GM12878 (cell line): Measurements from ENCODE around the gene PPP4R1. TPM values are rescaled to one million over a fixed set of nuclear protein-coding genes. Genes with fewer than 3 reads are reported as not detected.
A peak's percentile ranks its signal among the peaks of the same experiment; 100 is the strongest.

ENCODE experiments used
- ATAC-seq: fragments of 200-7000 bp; cut with Tn5 transposase; 3 replicates; pipeline ENCODE4 v1.9.1; 2020; ENCODE audit warnings: mild to moderate bottlenecking, moderate library complexity
- BruUV-seq: library from RNA; stranded (reverse); fragments of 400-500 nt; replicated peaks from 2 replicates; lab custom pipeline; 2021; lab: Mats Ljungman, UMichigan
- CTCF ChIA-PET: fragments of 300-600 bp; sonication (Branson Sonifier 250); formaldehyde crosslinking; extraction: SDS; loops from one replicate; lab custom pipeline; 2021; ENCODE audit warnings: inconsistent platforms; lab: Yijun Ruan, JAX
- POLR2A ChIA-PET: fragments of 350-600 bp; formaldehyde crosslinking; extraction: SDS; loops from one replicate; lab custom pipeline; 2021; ENCODE audit warnings: inconsistent platforms; lab: Charles Lee
- RAD21 ChIA-PET: fragments of 300-600 bp; sonication (Branson Sonifier 250); formaldehyde crosslinking; loops from one replicate; lab custom pipeline; 2023; ENCODE audit warnings: antibody characterized with exemption; ENCODE audit not compliant: unreplicated experiment; lab: Charles Lee
- SMC1A ChIA-PET: fragments of 300-600 bp; sonication (Branson Sonifier 250); formaldehyde crosslinking; loops from one replicate; lab custom pipeline; 2023; ENCODE audit not compliant: unreplicated experiment, uncharacterized antibody; lab: Charles Lee
- DNase-seq: peaks from one replicate; pipeline ENCODE4 v3.0.0-alpha.2; 2011; ENCODE audit warnings: low read depth, low spot score
- FAIRE-seq: peaks from 3 replicates; lab custom pipeline; 2011; peaks lifted over from hg19 to GRCh38; lab: Jason Lieb, UNC
- H2AFZ ChIP-seq: 2 replicates; pipeline ENCODE4 v1.6.0; 2011; ENCODE audit warnings: low read depth, low read length, control low read depth; ENCODE audit not compliant: control insufficient read depth
- H3K27ac ChIP-seq: 2 replicates; pipeline ENCODE4 v1.5.1; 2011; ENCODE audit warnings: control low read depth; ENCODE audit not compliant: control insufficient read depth, insufficient read depth
- H3K27me3 ChIP-seq, 2 experiments: replicated peaks in 1 of 2; 2 replicates each; pipeline versions ENCODE4 v1.6.0 to v1.6.1; 2011; ENCODE audit warnings: low read length in 1 of 2; ENCODE audit not compliant: control insufficient read depth in 2 of 2, insufficient read depth in 2 of 2
- H3K36me3 ChIP-seq, 2 experiments: 2 replicates each; pipeline ENCODE4 v1.5.1; 2011; ENCODE audit warnings: low read length in 1 of 2; ENCODE audit not compliant: control insufficient read depth in 2 of 2, insufficient read depth in 2 of 2
- H3K4me1 ChIP-seq: 2 replicates; pipeline ENCODE4 v1.6.1; 2011; ENCODE audit warnings: mild to moderate bottlenecking, low read length, moderate library complexity, mixed read lengths; ENCODE audit not compliant: control insufficient read depth, insufficient read depth
- H3K4me2 ChIP-seq: 2 replicates; pipeline ENCODE4 v1.6.0; 2011; ENCODE audit warnings: control low read depth; ENCODE audit not compliant: control insufficient read depth, insufficient read depth
- H3K4me3 ChIP-seq: fragments of 200-600 bp; sonication (generic); 2 replicates; pipeline ENCODE4 v1.5.1; 2016
- H3K79me2 ChIP-seq: 2 replicates; pipeline ENCODE4 v1.6.0; 2011; ENCODE audit warnings: low read length; ENCODE audit not compliant: control insufficient read depth, insufficient read depth
- H3K9ac ChIP-seq: 2 replicates; pipeline ENCODE4 v1.8.0; 2011; ENCODE audit warnings: low read length, control low read depth, mixed read lengths; ENCODE audit not compliant: control insufficient read depth, insufficient read depth
- H3K9me3 ChIP-seq: replicated peaks from 3 replicates; pipeline ENCODE4 v1.5.1; 2011; ENCODE audit warnings: mild to moderate bottlenecking, low read length; ENCODE audit not compliant: control insufficient read depth, insufficient read depth
- H4K20me1 ChIP-seq: 2 replicates; pipeline ENCODE4 v1.6.0; 2011; ENCODE audit not compliant: control insufficient read depth, insufficient read depth
- EP300 ChIP-seq, 2 experiments: fragments of 150-350 bp in 1 of 2; IDR thresholded peaks; 2 replicates each; pipeline ENCODE4 v1.6.1; 2011 to 2012; ENCODE audit warnings: low read depth in 2 of 2, low read length in 2 of 2, borderline replicate concordance in 1 of 2, improper control_type of control experiment in 1 of 2, inconsistent platforms in 1 of 2; ENCODE audit not compliant: control insufficient read depth in 1 of 2
- HDGF ChIP-seq: fragments of 450-650 bp; IDR thresholded peaks from 2 replicates; pipeline ENCODE4 v1.6.1; 2016; ENCODE audit warnings: antibody characterized with exemption
- LARP7 ChIP-seq: fragments of 450-650 bp; IDR thresholded peaks from 2 replicates; pipeline ENCODE4 v1.6.1; 2017; ENCODE audit warnings: mild to moderate bottlenecking
- RAD21 ChIP-seq: IDR thresholded peaks from 2 replicates; pipeline ENCODE4 v1.6.1; 2011; ENCODE audit warnings: mild to moderate bottlenecking, low read depth, low read length, moderate library complexity; ENCODE audit not compliant: insufficient read depth
- ZNF622 ChIP-seq: fragments of 450-650 bp; IDR thresholded peaks from 2 replicates; pipeline ENCODE4 v1.6.1; 2017; ENCODE audit warnings: mild to moderate bottlenecking, inconsistent platforms
- WGBS: methylation state at CpG from one replicate; pipeline ENCODE4 v1.1.6; 2016; ENCODE audit warnings: low lambda C conversion rate; ENCODE audit not compliant: insufficient replicate concordance, insufficient coverage; ENCODE audit errors: missing lambda C conversion rate; 5-methylcytosine and 5-hydroxymethylcytosine counted together
- in situ Hi-C: fragments of 300-500 bp; cut with MboI; formaldehyde crosslinking; loops from 9 replicates; pipeline ENCODE4 v1.14.3; 2018; ENCODE audit warnings: mixed read lengths
- intact Hi-C: fragments of 100-400 bp; cut with micrococcal nuclease; formaldehyde crosslinking; loops from one replicate; pipeline ENCODE4 v1.14.2; 2022; ENCODE audit not compliant: unreplicated experiment
- polyA plus RNA-seq, 11 experiments: library from polyadenylated mRNA; depleted of rRNA in 4 of 11; unstranded in 6 of 11; stranded (reverse) in 5 of 11; fragments of >200 nt; fragmentation: Nextera tagmentation in 4 of 11; fragmentation: Illumina TruSeq in 1 of 11; extraction: Ambion mirVana in 4 of 11; extraction: Trizol in 1 of 11; gene quantifications; 1 replicate in 1 of 11; 2 replicates in 10 of 11; pipeline versions ENCODE4 v1.2.1 to v1.2.3, GENCODE V29; 2011 to 2016; ENCODE audit warnings: inconsistent platforms in 2 of 11, missing spikeins in 2 of 11, low read depth in 1 of 11
- total RNA-seq, 4 experiments: library from RNA; depleted of rRNA in 3 of 4; stranded (reverse); fragments of >200 nt in 3 of 4; fragmentation: Illumina TruSeq in 1 of 4; extraction: Trizol in 1 of 4; gene quantifications; 2 replicates each; pipeline versions ENCODE4 v1.2.1 to v1.2.3, GENCODE V29; 2013 to 2021
- TF ChIP-seq, protein P1 (sequence below): IDR thresholded peaks from 2 replicates; pipeline ENCODE4 v1.6.1; 2012; ENCODE audit warnings: improper control_type of control experiment, low read depth, low read length; ENCODE audit not compliant: insufficient replicate concordance
- TF ChIP-seq, protein P2 (sequence below), 3 experiments: IDR thresholded peaks in 2 of 3; conservative IDR thresholded peaks in 1 of 3; 2 replicates each; pipeline ENCODE4 v1.5.1; 2011; ENCODE audit warnings: low read depth in 3 of 3, low read length in 3 of 3, mild to moderate bottlenecking in 3 of 3, control low read depth in 2 of 3, moderate library complexity in 2 of 3, inconsistent platforms in 1 of 3, mixed read lengths in 1 of 3; ENCODE audit not compliant: control insufficient read depth in 2 of 3, insufficient read depth in 1 of 3; ENCODE audit errors: extremely low read depth in 1 of 3

PPP4R1 gene
- total and polyA plus RNA-seq, 10 of the 15 experiments (the other 5 are each of a cell fraction or from before 2014, with no cell fraction given), result 10.9 to 44.4 (median 26.0) TPM

DNA sequence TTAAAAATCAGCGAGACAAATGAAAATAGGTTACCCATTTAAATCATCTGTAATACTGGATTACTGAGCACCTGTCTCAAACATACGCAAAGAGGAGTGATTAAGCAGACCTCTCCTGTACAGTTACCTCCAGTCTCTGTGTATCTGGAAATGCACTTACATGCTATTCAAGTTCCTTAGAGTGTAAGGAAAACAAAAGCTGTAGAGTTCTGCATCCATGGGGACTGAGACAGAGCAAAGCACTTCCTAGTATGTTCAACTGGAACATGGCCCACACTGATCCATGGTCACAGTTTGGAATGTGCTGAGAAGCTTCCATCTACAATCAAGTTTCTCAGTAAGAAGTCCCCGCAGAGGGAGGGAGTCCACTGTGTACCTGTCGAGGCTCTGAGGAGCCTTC lies 63.9 kb downstream of the PPP4R1 start (continued):
- TF ChIP-seq, protein P1, sequence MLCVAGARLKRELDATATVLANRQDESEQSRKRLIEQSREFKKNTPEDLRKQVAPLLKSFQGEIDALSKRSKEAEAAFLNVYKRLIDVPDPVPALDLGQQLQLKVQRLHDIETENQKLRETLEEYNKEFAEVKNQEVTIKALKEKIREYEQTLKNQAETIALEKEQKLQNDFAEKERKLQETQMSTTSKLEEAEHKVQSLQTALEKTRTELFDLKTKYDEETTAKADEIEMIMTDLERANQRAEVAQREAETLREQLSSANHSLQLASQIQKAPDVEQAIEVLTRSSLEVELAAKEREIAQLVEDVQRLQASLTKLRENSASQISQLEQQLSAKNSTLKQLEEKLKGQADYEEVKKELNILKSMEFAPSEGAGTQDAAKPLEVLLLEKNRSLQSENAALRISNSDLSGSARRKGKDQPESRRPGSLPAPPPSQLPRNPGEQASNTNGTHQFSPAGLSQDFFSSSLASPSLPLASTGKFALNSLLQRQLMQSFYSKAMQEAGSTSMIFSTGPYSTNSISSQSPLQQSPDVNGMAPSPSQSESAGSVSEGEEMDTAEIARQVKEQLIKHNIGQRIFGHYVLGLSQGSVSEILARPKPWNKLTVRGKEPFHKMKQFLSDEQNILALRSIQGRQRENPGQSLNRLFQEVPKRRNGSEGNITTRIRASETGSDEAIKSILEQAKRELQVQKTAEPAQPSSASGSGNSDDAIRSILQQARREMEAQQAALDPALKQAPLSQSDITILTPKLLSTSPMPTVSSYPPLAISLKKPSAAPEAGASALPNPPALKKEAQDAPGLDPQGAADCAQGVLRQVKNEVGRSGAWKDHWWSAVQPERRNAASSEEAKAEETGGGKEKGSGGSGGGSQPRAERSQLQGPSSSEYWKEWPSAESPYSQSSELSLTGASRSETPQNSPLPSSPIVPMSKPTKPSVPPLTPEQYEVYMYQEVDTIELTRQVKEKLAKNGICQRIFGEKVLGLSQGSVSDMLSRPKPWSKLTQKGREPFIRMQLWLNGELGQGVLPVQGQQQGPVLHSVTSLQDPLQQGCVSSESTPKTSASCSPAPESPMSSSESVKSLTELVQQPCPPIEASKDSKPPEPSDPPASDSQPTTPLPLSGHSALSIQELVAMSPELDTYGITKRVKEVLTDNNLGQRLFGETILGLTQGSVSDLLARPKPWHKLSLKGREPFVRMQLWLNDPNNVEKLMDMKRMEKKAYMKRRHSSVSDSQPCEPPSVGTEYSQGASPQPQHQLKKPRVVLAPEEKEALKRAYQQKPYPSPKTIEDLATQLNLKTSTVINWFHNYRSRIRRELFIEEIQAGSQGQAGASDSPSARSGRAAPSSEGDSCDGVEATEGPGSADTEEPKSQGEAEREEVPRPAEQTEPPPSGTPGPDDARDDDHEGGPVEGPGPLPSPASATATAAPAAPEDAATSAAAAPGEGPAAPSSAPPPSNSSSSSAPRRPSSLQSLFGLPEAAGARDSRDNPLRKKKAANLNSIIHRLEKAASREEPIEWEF, result no peak
- no peak for TF ChIP-seq EP300 (IDR thresholded peaks at IDR 0.05; ENCODE audit: borderline replicate concordance in 1 of 2, control insufficient read depth in 1 of 2, low read depth in 2 of 2, low read length in 2 of 2)
- TF ChIP-seq, all 136 proteins: peak for 0

DNA sequence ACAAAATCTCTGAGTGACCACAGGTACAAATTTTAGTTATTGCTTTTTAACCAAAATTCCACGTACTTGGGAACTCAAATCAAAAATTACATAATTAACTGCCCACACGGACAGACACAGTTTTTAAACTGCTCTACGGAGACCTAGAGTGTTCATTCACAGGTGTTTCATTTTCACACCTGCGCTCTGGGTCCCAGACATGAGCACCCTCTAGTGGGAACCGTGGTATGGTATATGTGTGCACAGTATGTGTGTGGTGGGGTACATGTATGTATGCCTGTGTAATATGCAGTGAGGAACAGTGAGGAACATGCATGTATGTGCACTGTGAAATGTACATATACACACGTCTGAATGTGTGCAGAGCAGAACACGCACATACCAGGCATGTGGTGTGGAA lies 65.0 kb downstream of the PPP4R1 start:
- 72% methylated on average over 7 of the region's 7 CpGs for WGBS
- H3K4me2 ChIP-seq, result no peak overlapping the region
- FAIRE-seq (no peak), ATAC-seq (0 out of 3 replicates have a peak, but pooled peaks have one; percentile 27), DNase-seq (no peak)
- no peaks in the 10 kb centered on the region for H3K9me3 ChIP-seq
- no peaks in the 10 kb centered on the region for H3K79me2 ChIP-seq
- in situ Hi-C loops (no loop called here), intact Hi-C loops (no loop called here)
- H2AFZ ChIP-seq, result no peak overlapping the region
- no peak for TF ChIP-seq HDGF
- TF ChIP-seq RAD21, result peak; percentile 40
- TF ChIP-seq ZNF622, result no peak
- TF ChIP-seq, protein P2, sequence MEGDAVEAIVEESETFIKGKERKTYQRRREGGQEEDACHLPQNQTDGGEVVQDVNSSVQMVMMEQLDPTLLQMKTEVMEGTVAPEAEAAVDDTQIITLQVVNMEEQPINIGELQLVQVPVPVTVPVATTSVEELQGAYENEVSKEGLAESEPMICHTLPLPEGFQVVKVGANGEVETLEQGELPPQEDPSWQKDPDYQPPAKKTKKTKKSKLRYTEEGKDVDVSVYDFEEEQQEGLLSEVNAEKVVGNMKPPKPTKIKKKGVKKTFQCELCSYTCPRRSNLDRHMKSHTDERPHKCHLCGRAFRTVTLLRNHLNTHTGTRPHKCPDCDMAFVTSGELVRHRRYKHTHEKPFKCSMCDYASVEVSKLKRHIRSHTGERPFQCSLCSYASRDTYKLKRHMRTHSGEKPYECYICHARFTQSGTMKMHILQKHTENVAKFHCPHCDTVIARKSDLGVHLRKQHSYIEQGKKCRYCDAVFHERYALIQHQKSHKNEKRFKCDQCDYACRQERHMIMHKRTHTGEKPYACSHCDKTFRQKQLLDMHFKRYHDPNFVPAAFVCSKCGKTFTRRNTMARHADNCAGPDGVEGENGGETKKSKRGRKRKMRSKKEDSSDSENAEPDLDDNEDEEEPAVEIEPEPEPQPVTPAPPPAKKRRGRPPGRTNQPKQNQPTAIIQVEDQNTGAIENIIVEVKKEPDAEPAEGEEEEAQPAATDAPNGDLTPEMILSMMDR (IDR thresholded peaks at IDR 0.05 in 2 of 3, conservative IDR thresholded peaks at IDR 0.05 in 1 of 3; ENCODE audit: control insufficient read depth in 2 of 3, extremely low read depth in 1 of 3, insufficient read depth in 1 of 3, low read depth in 3 of 3, low read length in 3 of 3), result peak in 2 of 3 experiments; percentile 10 to 42; a peak in 1 of 6 replicates
- no peak for TF ChIP-seq LARP7
- peaks cover 3 to 16% of the 10 kb centered on the region in 2 experiments; a peak in 3 of 4 replicates for H3K36me3 ChIP-seq
- ChIA-PET SMC1A (interaction anchor here (1.7 kb wide), 1 partner anchor 17 kb away, joined by 5 read pairs; no protein-coding TSS in a partner anchor), RAD21 (no interaction called here), CTCF (no interaction called here), POLR2A (interaction anchor here (0.9 kb wide), 1 partner anchor 11 kb away, joined by 4 read pairs; no protein-coding TSS in a partner anchor)
- no peak overlapping the region for H3K9ac ChIP-seq
- H4K20me1 ChIP-seq, result no peaks in the 10 kb centered on the region
- no peaks in the 10 kb centered on the region for H3K27me3 ChIP-seq
- H3K4me1 ChIP-seq, result no peaks in the 10 kb centered on the region
- H3K27ac ChIP-seq, result no peak overlapping the region
- BruUV-seq, result no TSS peak
- no peak overlapping the region for H3K4me3 ChIP-seq
